Keratinocyte (primary cell): ENCODE results near the gene KLRF1. TPM values are rescaled to one million over a fixed set of nuclear protein-coding genes. Genes with fewer than 3 reads are reported as not detected.
A peak's percentile ranks its signal among the peaks of the same experiment; 100 is the strongest.

Experiments used
- DNase-seq: peaks from one replicate; pipeline ENCODE4 v3.0.0-alpha.2; 2011; ENCODE audit warnings: low read depth, missing footprints, low spot score
- FAIRE-seq: peaks from 2 replicates; lab custom pipeline; 2011; peaks lifted over from hg19 to GRCh38; lab: Jason Lieb, UNC
- H2AFZ ChIP-seq: 2 replicates; pipeline ENCODE4 v1.6.0; 2012; ENCODE audit warnings: low read length, control low read depth, inconsistent platforms; ENCODE audit not compliant: control insufficient read depth
- H3K27ac ChIP-seq: 2 replicates; pipeline ENCODE4 v1.5.1; 2011; ENCODE audit warnings: low read length; ENCODE audit not compliant: control insufficient read depth, insufficient read depth
- H3K27me3 ChIP-seq: 3 replicates; pipeline ENCODE4 v1.6.0; 2011; ENCODE audit warnings: low read length; ENCODE audit not compliant: control insufficient read depth, insufficient read depth; ENCODE audit errors: extremely low read depth
- H3K36me3 ChIP-seq, 2 experiments: 2 replicates in 1 of 2; 3 replicates in 1 of 2; pipeline ENCODE4 v1.5.1; 2011; ENCODE audit warnings: low read length in 2 of 2, mild to moderate bottlenecking in 1 of 2; ENCODE audit not compliant: control insufficient read depth in 2 of 2, insufficient read depth in 2 of 2; ENCODE audit errors: extremely low read depth in 1 of 2
- H3K4me1 ChIP-seq: 3 replicates; pipeline ENCODE4 v1.5.1; 2011; ENCODE audit warnings: low read length; ENCODE audit not compliant: control insufficient read depth, insufficient read depth; ENCODE audit errors: extremely low read depth
- H3K4me2 ChIP-seq: 3 replicates; pipeline ENCODE4 v1.6.0; 2011; ENCODE audit warnings: low read depth, low read length; ENCODE audit not compliant: control insufficient read depth, insufficient read depth; ENCODE audit errors: extremely low read depth
- H3K4me3 ChIP-seq, 3 experiments: fragments of 200-600 bp in 1 of 3; sonication (generic) in 1 of 3; 2 replicates in 2 of 3; 3 replicates in 1 of 3; pipeline ENCODE4 v1.5.1; 2011 to 2016; ENCODE audit warnings: low read length in 3 of 3, mild to moderate bottlenecking in 3 of 3, control low read depth in 2 of 3, inconsistent platforms in 1 of 3, low read depth in 1 of 3, mixed read lengths in 1 of 3, mixed run types in 1 of 3, moderate library complexity in 1 of 3; ENCODE audit not compliant: control insufficient read depth in 2 of 3, insufficient read depth in 2 of 3; ENCODE audit errors: extremely low read depth in 1 of 3
- H3K79me2 ChIP-seq: 2 replicates; pipeline ENCODE4 v1.6.0; 2012; ENCODE audit warnings: low read length; ENCODE audit not compliant: control insufficient read depth, insufficient read depth
- H3K9ac ChIP-seq: 3 replicates; pipeline ENCODE4 v1.6.0; 2011; ENCODE audit warnings: low read length; ENCODE audit not compliant: control insufficient read depth, insufficient read depth; ENCODE audit errors: extremely low read depth
- H3K9me1 ChIP-seq: 3 replicates; pipeline ENCODE4 v1.6.0; 2011; ENCODE audit warnings: low read length; ENCODE audit not compliant: control insufficient read depth, insufficient read depth; ENCODE audit errors: extremely low read depth
- H3K9me3 ChIP-seq: 2 replicates; pipeline ENCODE4 v1.5.1; 2012; ENCODE audit warnings: low read depth, low read length; ENCODE audit not compliant: control insufficient read depth
- H4K20me1 ChIP-seq: 3 replicates; pipeline ENCODE4 v1.6.0; 2011; ENCODE audit warnings: low read length; ENCODE audit not compliant: control insufficient read depth, insufficient read depth; ENCODE audit errors: extremely low read depth
- EZH2 ChIP-seq: IDR thresholded peaks from one replicate; pipeline ENCODE4 v1.6.1; 2012; ENCODE audit warnings: inconsistent platforms, mild to moderate bottlenecking, low read length, moderate library complexity
- dilution Hi-C: fragments of 300-500 bp; cut with MboI; formaldehyde crosslinking; loops from one replicate; pipeline ENCODE4 v1.7.0; 2020; ENCODE audit warnings: low sequenced_read_pairs; ENCODE audit not compliant: extremely low pct_ligation_motif_present
- polyA plus RNA-seq, 5 experiments: library from polyadenylated mRNA; depleted of rRNA in 3 of 5; stranded (reverse) in 3 of 5; stranded (forward) in 1 of 5; unstranded in 1 of 5; fragments of >200 nt; gene quantifications; 1 replicate in 1 of 5; 2 replicates in 3 of 5; 3 replicates in 1 of 5; pipeline versions ENCODE4 v1.2.1 to v1.2.3, GENCODE V29; 2011 to 2012; ENCODE audit warnings: missing spikeins in 2 of 5, low read depth in 1 of 5, low replicate concordance in 1 of 5
- TF ChIP-seq, protein P1 (sequence below), 3 experiments: IDR thresholded peaks in 1 of 3; conservative IDR thresholded peaks in 1 of 3; optimal IDR thresholded peaks in 1 of 3; 2 replicates in 2 of 3; 3 replicates in 1 of 3; pipeline versions ENCODE3 to v1.5.1; 2011; ENCODE audit warnings: low read length in 3 of 3, mild to moderate bottlenecking in 3 of 3, moderate library complexity in 2 of 3, control low read depth in 1 of 3, inconsistent platforms in 1 of 3; ENCODE audit not compliant: insufficient read depth in 2 of 3; ENCODE audit errors: extremely low read depth in 1 of 3

The KLRF1 gene
- polyA plus RNA-seq, 1 donor (not counting 4 experiments of a cell fraction or from before 2014, with no cell fraction given): 0.12 TPM

DNA sequence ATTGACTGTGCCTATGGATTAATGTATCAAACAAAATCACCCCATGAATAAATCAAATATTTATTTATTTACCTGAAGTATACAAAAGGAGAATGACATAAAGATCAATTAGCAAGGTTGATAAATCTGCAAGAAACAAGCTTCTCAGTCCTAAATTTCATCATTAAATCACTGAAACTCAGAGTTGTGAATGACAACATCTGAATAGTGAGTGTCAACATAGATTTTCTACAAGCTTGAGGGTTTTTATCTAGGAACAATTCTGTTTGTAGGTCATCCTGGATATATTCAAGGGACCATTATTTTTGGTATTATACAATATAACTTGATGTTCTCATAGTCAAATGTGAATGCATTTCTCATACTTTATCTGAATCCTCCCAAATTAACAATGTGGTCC, 17.4 kb upstream of the KLRF1 start:
- Histone ChIP-seq H3K27ac (no peak overlapping the region), H3K36me3 (no peaks in the 10 kb centered on the region), H3K9me1 (no peaks in the 10 kb centered on the region), H3K9ac (no peak overlapping the region), H4K20me1 (no peaks in the 10 kb centered on the region), H3K9me3 (no peaks in the 10 kb centered on the region), H3K27me3 (peaks cover 5% of the 10 kb centered on the region), H2AFZ (no peak overlapping the region), H3K4me2 (no peak overlapping the region), H3K4me3 (no peak overlapping the region), H3K79me2 (no peaks in the 10 kb centered on the region), H3K4me1 (no peaks in the 10 kb centered on the region)
- no peak for FAIRE-seq
- no peak for DNase-seq
- TF ChIP-seq EZH2: no peak
- TF ChIP-seq, protein P1, sequence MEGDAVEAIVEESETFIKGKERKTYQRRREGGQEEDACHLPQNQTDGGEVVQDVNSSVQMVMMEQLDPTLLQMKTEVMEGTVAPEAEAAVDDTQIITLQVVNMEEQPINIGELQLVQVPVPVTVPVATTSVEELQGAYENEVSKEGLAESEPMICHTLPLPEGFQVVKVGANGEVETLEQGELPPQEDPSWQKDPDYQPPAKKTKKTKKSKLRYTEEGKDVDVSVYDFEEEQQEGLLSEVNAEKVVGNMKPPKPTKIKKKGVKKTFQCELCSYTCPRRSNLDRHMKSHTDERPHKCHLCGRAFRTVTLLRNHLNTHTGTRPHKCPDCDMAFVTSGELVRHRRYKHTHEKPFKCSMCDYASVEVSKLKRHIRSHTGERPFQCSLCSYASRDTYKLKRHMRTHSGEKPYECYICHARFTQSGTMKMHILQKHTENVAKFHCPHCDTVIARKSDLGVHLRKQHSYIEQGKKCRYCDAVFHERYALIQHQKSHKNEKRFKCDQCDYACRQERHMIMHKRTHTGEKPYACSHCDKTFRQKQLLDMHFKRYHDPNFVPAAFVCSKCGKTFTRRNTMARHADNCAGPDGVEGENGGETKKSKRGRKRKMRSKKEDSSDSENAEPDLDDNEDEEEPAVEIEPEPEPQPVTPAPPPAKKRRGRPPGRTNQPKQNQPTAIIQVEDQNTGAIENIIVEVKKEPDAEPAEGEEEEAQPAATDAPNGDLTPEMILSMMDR (optimal IDR thresholded peaks at IDR 0.05 in 1 of 3, IDR thresholded peaks at IDR 0.05 in 1 of 3, conservative IDR thresholded peaks at IDR 0.05 in 1 of 3; ENCODE audit: extremely low read depth in 1 of 3, insufficient read depth in 2 of 3, low read length in 3 of 3): no peak
- dilution Hi-C loops: no loop called here

DNA sequence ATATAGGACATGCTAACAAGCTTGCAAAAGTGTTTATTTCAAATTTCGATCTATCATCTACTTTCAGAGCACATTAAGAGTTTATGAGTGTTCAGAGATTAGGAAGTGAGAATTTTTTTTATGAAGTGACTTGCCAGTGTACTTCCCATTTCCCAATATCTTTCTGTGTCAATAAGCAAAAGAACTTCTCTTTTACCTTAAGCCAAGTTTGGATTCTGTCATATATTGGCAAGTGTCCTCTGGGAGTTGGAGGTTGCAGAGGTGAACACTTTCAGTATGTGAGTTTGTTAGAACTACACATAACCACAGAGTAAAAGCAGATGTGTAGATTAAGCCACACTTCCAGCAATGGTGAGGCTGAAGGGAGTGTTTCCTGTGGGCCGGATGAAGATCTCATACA, 16.6 kb upstream of the KLRF1 start:
- no peaks in the 10 kb centered on the region for H3K9me1 ChIP-seq
- H2AFZ ChIP-seq: peak overlapping the region; percentile 37
- no peaks in the 10 kb centered on the region for H4K20me1 ChIP-seq
- H3K9ac ChIP-seq: no peak overlapping the region
- H3K4me1 ChIP-seq: no peaks in the 10 kb centered on the region
- TF ChIP-seq, protein P1 (optimal IDR thresholded peaks at IDR 0.05 in 1 of 3, IDR thresholded peaks at IDR 0.05 in 1 of 3, conservative IDR thresholded peaks at IDR 0.05 in 1 of 3; ENCODE audit: extremely low read depth in 1 of 3, insufficient read depth in 2 of 3, low read length in 3 of 3): no peak
- no peak for TF ChIP-seq EZH2
- H3K27me3 ChIP-seq: peaks cover 5% of the 10 kb centered on the region
- no peaks in the 10 kb centered on the region for H3K79me2 ChIP-seq
- H3K4me2 ChIP-seq: no peak overlapping the region
- FAIRE-seq: no peak
- dilution Hi-C loops: no loop called here
- H3K4me3 ChIP-seq: no peak overlapping the region
- no peak for DNase-seq
- H3K27ac ChIP-seq: no peak overlapping the region
- no peaks in the 10 kb centered on the region for H3K9me3 ChIP-seq
- H3K36me3 ChIP-seq: no peaks in the 10 kb centered on the region
